PC-3 (cell line): ENCODE results near the gene UCHL5.

Source experiments
- CTCF ChIP-seq: fragments of 300-600 bp; sonication (generic); conservative IDR thresholded peaks from 2 replicates; pipeline ENCODE4 v1.5.1; 2017; ENCODE audit warnings: antibody characterized with exemption, low read depth, mild to moderate bottlenecking, low read length
- EZH2 ChIP-seq: fragments of 300-600 bp; sonication (generic); IDR thresholded peaks from one replicate; pipeline ENCODE4 v1.6.1; 2017; ENCODE audit warnings: antibody characterized with exemption, mild to moderate bottlenecking, low read length; ENCODE audit not compliant: unreplicated experiment
- EZH2phosphoT487 ChIP-seq: fragments of 300-600 bp; sonication (generic); IDR thresholded peaks from 2 replicates; pipeline ENCODE4 v1.6.1; 2018; ENCODE audit warnings: mild to moderate bottlenecking, antibody characterized with exemption, low read length, borderline replicate concordance

GRCh38 chr1:193040011-193040410 lies 19.1 kb downstream of the UCHL5 start:
- TF ChIP-seq EZH2 (no peak), CTCF (no peak), EZH2phosphoT487 (no peak)
